ENCODE results near the gene SCRT2.

Gene SCRT2

GRCh38 chr20:676967-677366 lies 1.4 kb upstream of the SCRT2 start:
- Histone ChIP-seq H3K9ac (no peak overlapping the region), H3K36me3 (ENCODE audit: insufficient read depth) (no peaks in the 10 kb centered on the region), H4K20me1 (ENCODE audit: insufficient read depth) (no peaks in the 10 kb centered on the region), H3K79me2 (ENCODE audit: insufficient read depth, low read depth) (no peaks in the 10 kb centered on the region), H3K27me3 (ENCODE audit: insufficient read depth, low read depth) (peaks cover 48% of the 10 kb centered on the region), H3K4me2 (no peak overlapping the region), H3K27ac (no peak overlapping the region), H3K4me1 (ENCODE audit: low read depth, poor library complexity, severe bottlenecking) (peaks cover 12% of the 10 kb centered on the region), H2AFZ (ENCODE audit: low read depth) (no peak overlapping the region), H3K4me3 (IDR thresholded peaks at IDR 0.05; ENCODE audit: insufficient read depth, low read depth, low read length) (no peak overlapping the region)
- no peak for TF ChIP-seq CTCF (conservative IDR thresholded peaks at IDR 0.05; ENCODE audit: low read depth, low read length)

- Histone ChIP-seq H3K4me1 (ENCODE audit: low read depth, poor library complexity, severe bottlenecking) (peaks cover 12% of the 10 kb centered on the region), H3K27me3 (ENCODE audit: insufficient read depth, low read depth) (peaks cover 50% of the 10 kb centered on the region), H3K27ac (no peak overlapping the region), H3K4me2 (no peak overlapping the region; the same call in 1 of the 2 replicates), H2AFZ (ENCODE audit: low read depth) (no peak overlapping the region), H3K36me3 (ENCODE audit: insufficient read depth) (no peaks in the 10 kb centered on the region), H3K79me2 (ENCODE audit: insufficient read depth, low read depth) (no peaks in the 10 kb centered on the region), H3K4me3 (IDR thresholded peaks at IDR 0.05; ENCODE audit: insufficient read depth, low read depth, low read length) (no peak overlapping the region), H3K9ac (no peak overlapping the region), H4K20me1 (ENCODE audit: insufficient read depth) (no peaks in the 10 kb centered on the region)
- no peak for TF ChIP-seq CTCF (conservative IDR thresholded peaks at IDR 0.05; ENCODE audit: low read depth, low read length)
Measured at GRCh38 chr20:676315-676937, 824 bp upstream of the SCRT2 start.

DNA sequence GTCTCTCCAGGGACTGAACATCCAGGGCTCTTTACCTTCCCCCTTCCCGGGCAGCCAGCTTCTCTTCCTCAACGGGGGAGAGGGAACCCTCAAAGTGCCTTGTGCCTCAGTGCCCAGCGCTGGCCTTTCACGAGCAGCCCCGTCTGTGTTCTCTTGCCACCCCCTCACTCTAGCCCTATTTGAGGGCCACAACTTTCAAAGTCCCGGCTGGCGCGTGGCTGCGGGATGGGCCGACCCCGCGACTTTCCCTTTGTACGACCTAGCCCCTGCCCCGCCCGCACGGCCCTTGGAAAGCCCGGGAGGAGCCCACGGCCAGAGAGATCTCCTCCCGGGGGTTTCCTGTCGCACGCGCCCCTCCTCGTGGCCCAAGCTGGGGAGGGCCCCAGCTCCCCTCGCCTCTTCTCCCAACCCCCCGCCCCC lies 559 bp downstream of the SCRT2 start:
- H3K27me3 ChIP-seq (ENCODE audit: insufficient read depth, low read depth) = peaks cover 50% of the 10 kb centered on the region
- no peak overlapping the region for H2AFZ ChIP-seq (ENCODE audit: low read depth)
- peak overlapping the region; percentile 21; the same call in 1 of the 2 replicates for H3K4me2 ChIP-seq
- TF ChIP-seq CTCF (conservative IDR thresholded peaks at IDR 0.05; ENCODE audit: low read depth, low read length) = no peak
- peaks cover 12% of the 10 kb centered on the region for H3K4me1 ChIP-seq (ENCODE audit: low read depth, poor library complexity, severe bottlenecking)
- H3K79me2 ChIP-seq (ENCODE audit: insufficient read depth, low read depth) = no peaks in the 10 kb centered on the region
- no peak overlapping the region for H3K27ac ChIP-seq
- H3K36me3 ChIP-seq (ENCODE audit: insufficient read depth) = no peaks in the 10 kb centered on the region
- no peak overlapping the region for H3K9ac ChIP-seq
- no peak overlapping the region for H3K4me3 ChIP-seq (IDR thresholded peaks at IDR 0.05; ENCODE audit: insufficient read depth, low read depth, low read length)
- no peaks in the 10 kb centered on the region for H4K20me1 ChIP-seq (ENCODE audit: insufficient read depth)

- TF ChIP-seq CTCF (conservative IDR thresholded peaks at IDR 0.05; ENCODE audit: low read depth, low read length) = no peak
- H3K4me3 ChIP-seq (IDR thresholded peaks at IDR 0.05; ENCODE audit: insufficient read depth, low read depth, low read length) = no peak overlapping the region
- H3K4me1 ChIP-seq (ENCODE audit: low read depth, poor library complexity, severe bottlenecking) = peaks cover 12% of the 10 kb centered on the region
- no peaks in the 10 kb centered on the region for H3K36me3 ChIP-seq (ENCODE audit: insufficient read depth)
- no peaks in the 10 kb centered on the region for H3K79me2 ChIP-seq (ENCODE audit: insufficient read depth, low read depth)
- H3K27ac ChIP-seq = no peak overlapping the region
- no peak overlapping the region for H3K4me2 ChIP-seq
- H4K20me1 ChIP-seq (ENCODE audit: insufficient read depth) = no peaks in the 10 kb centered on the region
- H3K27me3 ChIP-seq (ENCODE audit: insufficient read depth, low read depth) = peaks cover 45% of the 10 kb centered on the region
- no peak overlapping the region for H2AFZ ChIP-seq (ENCODE audit: low read depth)
- no peak overlapping the region for H3K9ac ChIP-seq
Measured at GRCh38 chr20:673603-674001, 2.0 kb downstream of the SCRT2 start.

Data from KMS-11 (cell line).